SHP77 (cell line): ENCODE data around the gene GALNT9.

Experiments used
- DNase-seq, 2 experiments: peaks; one replicate each; lab custom pipeline; 2025; lab: John Stamatoyannopoulos, UW

Gene GALNT9

DNA sequence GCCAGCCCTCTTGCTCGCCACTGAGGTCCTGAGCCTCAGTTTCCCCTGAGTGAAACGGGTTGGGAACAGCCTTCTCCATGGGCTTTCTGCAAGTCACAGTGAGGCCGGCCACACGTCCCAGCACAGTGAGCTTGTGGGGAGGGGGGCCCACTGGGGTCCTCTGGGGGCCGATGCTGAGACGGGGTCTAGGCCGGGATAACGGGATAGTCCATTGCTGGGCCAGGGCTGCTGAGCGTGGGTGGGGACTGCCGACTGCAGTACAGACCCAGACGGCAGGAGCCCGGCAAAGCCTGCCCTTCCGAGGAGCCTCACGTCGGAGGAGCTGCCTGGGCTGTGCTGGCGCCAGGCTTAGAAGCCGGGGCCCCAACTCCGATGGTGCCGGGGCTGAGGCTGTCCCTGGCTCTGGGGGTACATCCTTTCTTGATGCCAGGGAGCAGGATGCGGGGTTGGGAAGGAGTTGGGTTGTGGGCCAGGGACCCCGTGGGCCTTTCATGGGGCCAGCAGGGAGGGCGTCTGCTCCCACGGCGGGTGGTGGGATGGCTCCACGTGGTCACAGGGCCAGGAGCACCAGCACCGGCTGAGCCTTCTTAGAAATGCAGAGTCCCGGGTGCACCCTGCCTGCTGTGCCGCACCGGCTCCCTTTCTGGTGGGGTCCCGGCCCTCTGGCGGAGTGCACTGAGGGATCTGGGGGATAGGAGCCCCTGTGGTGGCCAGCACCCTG lies 160.9 kb downstream of the GALNT9 start:
- no peak for DNase-seq

DNA sequence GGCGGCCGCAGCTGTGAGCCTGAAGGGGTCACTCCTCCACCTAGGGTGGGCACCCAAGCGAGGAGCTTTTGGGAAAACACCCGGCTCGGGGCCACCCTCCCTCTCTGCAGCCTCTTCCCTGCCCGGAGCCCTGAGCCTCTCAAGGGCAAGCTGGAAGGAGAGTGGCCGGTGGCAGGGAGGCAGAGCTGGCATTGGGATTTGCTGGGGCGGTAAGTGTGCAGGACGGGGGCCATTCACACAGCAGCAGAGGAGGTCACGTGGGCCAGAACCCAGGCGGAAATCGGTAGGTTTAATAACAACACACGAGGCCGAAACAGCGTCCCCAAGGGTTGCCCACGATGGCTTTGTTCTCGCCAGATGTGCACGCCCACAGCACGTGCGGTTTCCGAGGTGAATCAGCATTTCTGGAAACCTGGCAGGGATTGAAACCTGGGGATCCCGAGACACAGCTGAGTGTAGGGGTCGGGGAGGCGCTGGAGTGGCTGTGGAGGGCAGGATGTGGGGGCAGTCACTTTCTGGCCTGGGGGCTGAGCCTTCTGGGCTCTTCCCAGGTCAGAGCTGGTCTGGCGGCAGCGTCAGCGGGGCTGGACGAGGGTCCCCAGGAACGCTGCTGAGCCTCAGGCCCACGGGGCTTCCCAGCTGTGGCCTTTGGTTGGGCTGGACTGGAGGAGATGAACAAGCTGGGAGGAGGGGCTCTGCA lies 161.6 kb downstream of the GALNT9 start:
- DNase-seq: no peak

DNA sequence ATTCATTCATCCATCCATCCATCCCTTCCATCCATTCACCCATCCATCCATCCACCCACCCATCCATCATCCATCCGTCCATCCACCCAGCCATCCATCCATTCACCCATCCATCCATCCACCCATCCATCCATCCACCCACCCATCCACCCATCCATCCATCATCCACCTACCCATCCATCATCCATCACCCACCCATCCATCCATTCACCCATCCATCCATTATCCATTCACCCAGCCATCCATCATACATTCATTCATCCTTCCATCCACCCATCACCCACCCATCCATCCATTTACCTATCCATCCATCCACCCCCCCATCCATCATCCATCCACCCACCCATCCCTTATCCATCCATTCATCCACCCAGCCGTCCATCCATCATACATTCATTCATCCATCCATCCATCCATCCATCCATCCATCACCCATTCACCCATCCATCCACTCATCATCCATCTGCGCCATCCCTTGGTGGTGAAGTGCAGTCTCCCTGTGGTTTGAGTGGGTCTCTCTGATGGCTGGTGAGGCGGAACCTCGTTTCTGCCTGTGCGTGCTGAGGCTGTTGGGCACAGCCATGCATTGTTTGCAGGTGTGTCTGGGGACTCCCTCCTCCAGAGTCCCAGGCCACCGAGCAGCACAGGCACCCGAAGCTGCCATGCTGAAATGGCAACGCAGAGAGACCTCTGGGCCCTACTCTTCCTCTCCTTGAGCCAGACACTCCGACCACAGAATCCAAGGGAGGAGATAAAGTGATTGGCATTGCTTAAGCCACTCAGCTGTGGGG lies 162.4 kb downstream of the GALNT9 start:
- no peak for DNase-seq

DNA sequence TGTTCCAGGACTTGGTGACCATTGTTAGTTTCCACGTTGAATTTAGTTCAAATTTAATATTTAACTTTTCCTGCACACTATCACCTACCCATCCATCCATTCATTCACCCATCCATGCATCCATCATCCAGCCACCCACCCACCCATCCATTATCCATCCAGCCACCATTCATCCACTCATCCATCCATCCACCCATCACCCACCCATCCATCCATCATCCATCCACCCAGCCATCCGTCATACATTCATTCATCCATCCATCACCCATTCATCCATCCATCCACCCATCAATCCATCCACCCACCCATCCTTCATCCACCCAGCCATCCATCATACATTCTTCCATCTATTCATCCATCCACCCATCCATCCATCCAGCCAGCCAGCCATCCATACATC lies 163.3 kb downstream of the GALNT9 start:
- no peak for DNase-seq

DNA sequence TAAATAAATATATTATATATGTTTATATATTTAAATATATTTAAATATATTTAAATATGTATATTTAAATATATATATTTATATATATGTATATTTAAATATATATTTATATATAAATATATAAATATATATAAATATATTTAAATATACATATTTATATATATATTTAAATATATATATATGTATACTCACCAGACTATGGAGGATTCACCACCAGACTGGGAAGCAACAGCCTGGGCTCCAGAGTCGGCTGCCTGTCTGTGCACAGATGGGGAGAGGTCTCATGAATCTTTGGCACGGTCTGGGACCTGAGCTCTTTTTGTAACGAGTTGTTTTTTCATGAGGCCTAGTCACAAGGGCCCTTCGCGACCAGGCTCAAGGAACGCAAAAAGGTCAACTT lies 163.8 kb downstream of the GALNT9 start:
- DNase-seq: no peak

DNA sequence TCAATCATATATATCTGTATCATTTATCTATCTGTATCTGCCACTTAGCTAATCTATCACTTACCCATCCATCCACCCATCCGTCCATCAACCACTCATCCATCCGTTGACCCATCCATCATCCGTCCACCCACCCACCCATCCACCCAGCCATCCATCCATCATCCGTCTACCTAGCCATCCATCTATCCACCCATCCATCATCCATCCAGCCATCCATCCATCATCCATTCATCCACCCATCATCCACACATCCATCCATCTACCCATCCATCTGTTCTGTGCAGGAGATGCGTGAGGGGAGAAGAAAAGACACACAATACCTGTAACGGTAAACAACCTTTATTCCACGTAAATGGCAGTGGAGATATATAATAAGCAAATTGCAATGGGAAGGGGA lies 165.0 kb downstream of the GALNT9 start:
- DNase-seq: no peak

DNA sequence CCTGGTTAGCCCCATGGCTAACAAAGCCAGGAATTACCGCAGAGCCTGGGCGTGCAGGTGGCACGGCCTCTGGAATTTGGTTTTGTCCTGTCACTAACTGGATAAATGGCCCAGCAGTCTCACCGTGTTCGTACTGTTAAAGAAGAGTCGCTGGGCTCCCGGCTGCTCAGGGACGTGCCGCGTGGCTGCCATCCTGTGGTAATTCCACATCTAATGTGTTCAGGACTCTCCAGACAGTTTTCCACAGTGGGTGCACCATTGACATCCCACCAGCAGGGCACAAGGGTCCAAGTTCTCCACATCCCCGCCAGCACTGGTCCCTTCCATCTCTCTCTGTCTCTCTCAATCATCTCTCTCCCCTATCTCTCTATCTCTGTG lies 165.5 kb downstream of the GALNT9 start:
- no peak for DNase-seq

DNA sequence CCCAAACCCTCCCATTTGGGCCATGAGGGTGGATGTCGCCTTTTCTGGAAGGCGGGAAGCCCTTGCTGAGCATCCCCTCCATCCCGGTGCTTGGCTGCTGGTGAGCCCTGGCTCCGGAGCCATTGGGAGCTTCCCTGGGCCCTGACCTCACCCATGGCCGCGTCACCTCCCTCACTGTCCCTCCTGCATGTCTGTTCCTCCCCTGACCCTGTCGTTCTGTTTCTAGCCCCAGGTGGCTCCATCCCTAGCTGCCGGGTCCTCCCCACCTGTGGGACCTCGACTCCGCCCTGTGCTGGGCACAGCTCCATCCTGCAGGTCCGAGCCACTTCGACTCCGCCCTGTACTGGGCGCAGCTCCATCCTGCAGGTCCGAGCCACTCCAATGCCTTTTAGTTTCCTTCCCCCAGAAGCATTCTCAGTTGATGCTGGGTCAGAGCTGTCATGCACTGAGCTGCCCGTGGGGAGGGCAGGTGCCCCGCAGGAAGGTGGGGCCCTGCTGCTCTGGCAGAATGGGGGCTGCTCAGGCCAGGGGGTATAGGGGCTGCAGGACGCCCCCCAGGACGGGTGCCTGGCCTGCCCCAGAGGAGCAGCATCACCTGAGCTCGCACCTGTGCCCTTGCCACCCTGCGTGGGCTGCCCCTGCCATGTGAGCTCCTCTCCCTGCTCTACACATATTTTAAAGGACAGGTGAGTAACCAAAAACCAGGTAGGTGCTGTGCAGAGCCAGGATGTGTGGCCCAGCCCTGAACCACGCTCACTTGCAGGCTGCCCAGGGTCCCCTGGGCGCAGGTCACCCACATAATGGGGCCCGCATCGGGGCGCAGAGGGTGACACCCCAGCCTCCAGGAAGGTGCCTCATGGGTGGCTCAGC lies 166.1 kb downstream of the GALNT9 start:
- DNase-seq: no peak

DNA sequence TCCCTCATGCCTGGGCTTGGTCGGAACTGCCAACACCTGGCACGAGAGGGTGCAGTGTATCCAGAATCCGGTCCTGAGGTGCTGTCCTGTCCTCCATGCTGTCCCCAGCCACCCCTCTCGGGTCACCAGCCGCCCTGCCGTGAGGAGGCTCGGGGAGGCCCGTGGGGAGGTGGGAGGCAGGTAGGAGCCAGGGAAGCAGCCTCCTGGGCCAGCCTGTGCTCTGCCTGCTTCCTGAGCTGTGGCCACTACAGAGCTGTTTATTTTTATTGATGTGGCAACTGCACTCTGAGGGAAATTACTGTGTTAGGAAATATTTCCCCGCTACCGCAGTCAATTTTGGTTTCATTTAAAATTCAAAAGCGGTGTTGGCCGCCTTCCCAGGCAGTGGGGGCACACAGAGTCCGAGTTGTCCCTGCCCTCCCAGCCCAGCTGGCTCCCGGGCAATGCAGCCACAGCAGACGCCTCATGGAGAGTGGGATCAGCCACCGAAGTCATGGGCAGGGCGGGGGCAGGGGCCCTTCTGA lies 166.8 kb downstream of the GALNT9 start:
- DNase-seq: peak in 1 of 2 experiments; percentile 28

DNA sequence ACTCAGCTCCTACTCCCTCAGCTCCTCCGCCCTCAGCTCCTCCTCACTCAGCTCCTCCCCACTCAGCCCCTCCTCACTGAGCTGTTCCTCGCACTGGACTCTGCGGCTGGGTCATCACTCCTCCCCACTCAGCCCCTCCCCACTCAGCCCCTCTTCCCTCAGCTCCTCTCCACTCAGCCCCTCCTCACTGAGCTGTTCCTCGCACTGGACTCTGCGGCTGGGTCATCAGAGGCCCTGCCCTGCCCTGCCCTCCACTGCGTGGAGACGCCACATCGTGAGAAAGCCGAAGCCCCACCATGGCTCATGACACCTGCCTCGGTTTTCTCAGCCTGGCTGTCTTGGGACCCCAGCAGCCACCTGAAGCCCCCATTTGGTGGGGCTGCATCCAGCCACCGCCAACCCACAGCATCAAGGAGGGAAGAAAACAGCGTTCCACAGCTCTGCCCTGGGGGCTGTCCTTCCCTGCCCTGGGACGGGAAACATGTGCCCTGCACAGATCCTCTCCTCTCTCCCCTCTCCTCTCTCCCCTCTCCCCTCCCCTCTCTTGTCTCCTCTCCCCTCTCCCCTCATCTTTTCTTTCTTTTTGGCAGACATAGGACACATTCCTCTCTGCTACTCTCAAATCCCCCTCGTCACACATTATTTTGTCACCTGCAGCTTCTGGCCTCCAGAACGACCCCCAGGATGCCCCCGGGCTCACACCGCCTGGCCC lies 167.4 kb downstream of the GALNT9 start:
- DNase-seq: no peak

DNA sequence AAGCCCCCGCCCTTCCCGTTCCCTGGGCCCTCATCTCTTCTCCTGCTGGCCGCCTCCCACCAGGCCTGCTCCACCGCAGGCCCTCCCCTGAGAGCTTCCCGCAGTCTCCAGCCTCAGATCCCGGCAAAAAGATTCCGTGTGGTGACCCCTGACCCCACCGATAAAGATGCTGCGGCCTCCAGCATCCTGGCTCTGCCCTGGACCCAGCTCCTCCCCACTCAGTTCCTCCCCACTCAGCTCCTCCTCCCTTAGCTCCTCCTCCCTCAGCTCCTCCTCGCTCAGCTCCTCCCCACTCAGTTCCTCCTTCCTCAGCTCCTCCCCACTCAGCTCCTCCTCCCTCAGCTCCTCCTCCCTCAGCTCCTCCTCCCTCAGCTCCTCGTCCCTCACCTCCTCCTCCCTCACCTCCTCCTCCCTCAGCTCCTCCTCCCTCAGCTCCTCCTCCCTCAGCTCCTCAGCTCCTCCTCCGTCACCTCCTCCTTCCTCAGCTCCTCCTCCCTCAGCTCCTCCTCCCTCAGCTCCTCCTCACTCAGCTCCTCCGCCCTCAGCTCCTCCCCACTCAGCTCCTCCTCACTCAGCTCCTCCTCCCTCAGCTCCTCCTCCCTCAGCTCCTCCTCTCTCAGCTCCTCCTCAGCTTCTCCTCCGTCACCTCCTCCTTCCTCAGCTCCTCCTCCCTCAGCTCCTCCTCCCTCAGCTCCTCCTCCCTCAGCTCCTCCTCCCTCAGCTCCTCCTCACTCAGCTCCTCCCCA lies 168.2 kb downstream of the GALNT9 start:
- DNase-seq: no peak

DNA sequence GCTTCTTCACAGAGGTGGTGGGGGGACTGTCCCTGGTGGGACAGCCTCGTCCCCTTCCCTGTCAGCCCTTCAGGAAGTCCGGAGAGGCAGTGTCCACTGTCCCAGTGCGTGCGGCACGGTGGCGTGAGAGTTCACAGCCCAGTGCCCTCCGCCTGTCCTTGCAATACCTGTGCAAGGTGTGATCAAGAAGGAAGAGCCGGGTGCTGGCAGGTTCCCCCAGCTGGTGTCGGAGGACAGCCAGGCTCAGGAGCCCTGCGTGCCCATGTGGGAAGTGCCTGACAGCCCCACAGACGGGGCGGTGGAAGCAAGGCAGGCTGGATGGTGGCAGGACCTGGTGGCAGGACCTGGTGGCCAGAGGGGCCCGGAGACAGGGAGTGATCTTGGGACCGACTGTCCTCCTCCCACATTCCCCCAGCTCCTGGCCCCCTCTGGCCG lies 168.8 kb downstream of the GALNT9 start:
- no peak for DNase-seq

DNA sequence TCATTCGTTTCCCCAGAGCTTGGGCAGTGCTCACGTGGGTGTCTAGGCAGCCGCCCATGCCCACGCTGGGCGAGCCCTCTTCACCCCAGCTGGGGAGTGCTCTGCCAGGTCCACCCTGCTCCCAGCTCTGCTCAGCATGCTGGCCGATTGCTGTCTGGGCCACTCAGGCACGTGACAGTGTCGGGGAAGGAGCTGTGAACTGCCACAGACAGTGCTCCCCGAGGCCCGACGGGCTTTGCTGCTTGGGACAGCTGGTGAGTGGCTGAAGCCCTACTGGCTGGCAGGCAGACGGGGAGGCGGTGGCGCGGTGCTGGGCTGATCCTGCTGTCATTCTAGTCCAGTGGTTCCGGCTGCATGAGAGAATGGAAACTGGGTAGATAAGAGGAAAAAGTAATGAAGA lies 169.4 kb downstream of the GALNT9 start:
- no peak for DNase-seq

DNA sequence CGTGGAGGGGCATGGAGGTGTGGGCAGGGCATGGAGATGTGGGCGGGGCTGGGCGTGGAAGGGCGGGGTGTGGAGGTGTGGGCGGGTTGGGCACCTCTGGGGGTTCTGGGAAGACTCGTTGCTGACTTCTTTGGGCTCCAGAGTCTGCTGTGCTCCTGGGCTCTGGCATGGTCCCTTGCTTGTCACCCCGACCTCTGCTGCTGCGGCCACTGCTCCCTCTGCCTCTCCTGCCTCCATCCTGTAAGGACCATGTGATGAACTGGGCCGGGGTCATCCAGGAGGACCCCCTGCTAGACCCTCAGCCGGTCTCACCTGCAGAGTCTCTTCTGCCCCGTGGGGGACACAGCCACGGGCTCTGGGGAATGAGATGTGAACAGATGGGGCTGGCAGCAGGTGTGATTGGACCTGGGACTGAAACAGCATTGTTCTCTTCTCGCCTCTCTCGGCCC lies 169.8 kb downstream of the GALNT9 start:
- no peak for DNase-seq

DNA sequence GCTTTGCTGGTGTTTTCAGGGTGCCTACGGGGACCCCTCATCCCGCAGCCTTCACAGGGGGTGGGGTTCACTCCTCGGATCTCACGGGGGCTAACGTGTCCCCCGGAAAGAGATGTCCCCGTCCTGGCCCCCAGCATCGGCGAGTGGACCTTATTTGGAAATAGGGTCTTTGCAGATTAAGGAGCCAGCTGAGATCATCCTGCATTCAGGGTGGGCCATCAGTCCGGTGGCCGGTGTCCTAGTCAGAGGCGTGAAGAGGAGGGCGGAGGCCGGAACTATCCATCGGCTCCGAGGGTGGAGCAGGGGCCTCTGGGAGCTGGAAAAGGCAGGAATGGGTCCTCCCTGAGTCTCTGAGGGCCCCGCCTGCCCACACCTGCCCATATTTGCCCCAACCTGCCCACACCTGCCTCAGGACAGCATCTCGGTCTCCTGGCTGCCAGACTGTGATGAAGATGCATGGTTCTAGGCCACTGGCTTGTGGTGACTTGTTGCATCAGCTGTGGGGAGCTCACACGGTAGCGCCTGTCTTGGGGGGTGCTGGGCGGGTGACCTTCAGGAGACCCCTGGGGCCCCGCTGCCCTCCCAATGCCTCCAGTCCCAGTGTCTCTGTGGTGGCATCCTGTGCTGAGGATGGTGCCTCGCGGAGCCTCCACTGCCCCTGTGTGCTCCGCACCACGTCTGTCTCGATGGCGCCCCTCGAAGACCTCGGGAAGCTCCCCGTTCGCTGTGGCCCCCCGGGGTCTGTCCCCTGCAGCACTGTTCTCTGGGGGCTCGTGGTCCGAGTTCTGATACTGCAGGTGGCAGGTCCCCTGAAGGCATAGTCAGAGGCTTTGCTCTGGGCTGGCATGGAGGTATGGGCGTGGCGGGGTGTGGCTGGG lies 170.5 kb downstream of the GALNT9 start:
- no peak for DNase-seq

DNA sequence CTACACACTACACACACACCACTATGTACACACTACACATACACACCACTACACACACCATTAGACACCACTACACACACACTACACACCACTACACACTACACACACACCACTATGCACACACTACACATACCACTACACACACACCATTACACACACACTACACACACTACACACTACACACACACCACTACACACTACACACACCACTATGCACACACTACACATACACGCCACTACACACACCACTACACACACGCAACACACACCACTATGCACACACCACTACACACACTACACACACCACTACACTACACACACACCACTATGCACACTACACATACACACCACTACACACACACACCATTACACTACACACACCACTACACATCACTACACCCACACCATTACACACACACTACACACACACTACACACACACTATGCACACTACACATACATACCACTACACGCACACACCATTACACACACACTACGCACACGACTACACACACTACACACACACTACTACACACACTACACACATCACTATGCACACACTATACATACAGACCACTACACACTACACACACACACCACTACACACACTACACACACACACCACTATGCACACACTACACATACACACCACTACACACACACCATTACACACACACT lies 171.5 kb downstream of the GALNT9 start:
- no peak for DNase-seq

DNA sequence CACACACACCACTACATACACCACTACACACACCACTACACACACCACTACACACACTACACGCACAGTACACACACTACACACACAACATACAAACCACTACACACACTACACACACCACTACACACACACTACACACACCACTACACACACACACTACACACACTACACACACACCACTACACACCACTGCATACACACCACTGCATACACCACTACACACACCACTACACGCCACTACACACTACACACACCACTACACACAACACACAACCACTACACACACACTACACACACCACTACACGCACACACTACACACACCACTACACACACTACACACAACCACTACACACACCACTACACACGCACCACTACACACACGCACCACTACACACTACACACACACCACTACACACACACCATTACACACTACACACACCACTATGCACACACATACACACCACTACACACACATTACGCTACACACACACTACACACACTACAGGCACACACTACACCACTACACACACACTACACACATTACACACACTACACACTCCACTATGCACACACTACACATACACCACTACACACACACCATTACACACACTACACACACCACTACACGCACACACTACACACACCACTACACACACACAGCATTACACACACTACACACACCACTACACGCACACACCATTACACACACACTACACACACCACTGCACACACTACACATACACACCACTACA lies 172.6 kb downstream of the GALNT9 start:
- no peak for DNase-seq
